Activated CD4-positive, alpha-beta T cell treated with anti-CD3 and anti-CD28 coated beads for 48 hours (primary cell): ENCODE measurements around the gene KRTAP2-4.
"Not testable (repeated sequence)": the region's sequence is repeated elsewhere in the genome, so short reads cannot be mapped to it uniquely, and the experiment has no call there.

Source experiments
- DNase-seq: peaks from one replicate; pipeline ENCODE4 v3.0.0-alpha.2; 2020

Gene KRTAP2-4

DNA sequence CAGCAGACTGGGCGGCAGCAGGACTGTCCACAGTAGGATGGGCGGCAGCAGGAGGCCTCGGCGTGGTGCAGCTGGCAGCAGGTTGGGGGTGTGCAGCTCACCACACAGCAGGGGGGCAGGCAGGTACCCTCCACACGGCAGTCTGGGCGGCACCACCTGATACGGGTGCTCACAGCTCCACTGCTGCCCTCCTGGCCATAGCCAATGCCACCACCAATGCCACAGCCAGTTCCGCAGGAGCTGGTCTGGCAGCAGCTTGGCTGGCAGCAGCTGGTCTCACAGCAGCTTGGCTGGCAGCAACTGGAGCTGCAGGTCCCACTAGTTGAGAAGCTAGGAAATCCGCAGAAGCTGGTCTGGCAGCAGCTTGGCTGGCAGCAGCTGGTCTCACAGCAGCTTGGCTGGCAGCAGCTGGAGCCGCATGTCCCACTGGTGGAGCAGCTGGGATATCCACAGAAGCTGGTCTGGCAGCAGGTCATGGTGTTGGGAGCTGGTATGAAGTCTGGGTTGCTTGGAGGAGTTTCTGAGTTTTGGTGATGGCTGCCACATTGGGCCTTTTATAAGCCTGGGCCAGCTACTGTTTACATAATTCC lies 31.2 kb downstream of the KRTAP2-4 start, which contains the start of gene KRTAP1-3:
KRTAP1-3 (minus strand) TSS at position 529 of the 590 bp plus-strand sequence; CDS start at position 476, 53 bp downstream.
- not testable (repeated sequence) for DNase-seq

DNA sequence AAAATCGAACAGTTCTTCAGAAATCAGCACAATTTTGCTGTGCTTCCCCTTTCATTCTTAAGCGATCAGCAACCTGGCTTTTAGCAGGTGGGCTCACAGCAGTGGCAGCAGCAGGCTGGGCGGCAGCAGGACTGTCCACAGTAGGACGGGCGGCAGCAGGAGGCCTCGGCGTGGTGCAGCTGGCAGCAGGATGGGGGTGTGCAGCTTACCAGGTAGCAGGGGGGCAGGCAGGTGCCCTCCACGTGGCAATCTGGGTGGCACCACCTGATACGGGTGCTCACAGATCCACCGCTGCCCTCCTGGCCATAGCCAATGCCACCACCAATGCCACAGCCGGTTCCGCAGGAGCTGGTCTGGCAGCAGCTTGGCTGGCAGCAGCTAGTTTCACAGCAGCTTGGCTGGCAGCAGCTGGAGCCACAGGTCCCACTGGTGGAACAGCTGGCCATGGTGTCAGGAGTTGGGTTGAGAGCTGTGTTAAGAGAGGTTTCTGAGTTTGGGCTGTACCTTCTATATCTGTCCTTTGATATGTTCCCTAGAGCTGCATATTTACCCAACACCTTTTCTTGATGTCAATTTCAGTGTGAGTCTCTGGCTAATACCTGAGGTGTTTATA lies 35.9 kb downstream of the KRTAP2-4 start, which contains the start of gene KRTAP1-4:
KRTAP1-4 (minus strand) TSS at position 563 of the 613 bp plus-strand sequence; CDS start at position 446, 117 bp downstream.
- no peak for DNase-seq

DNA sequence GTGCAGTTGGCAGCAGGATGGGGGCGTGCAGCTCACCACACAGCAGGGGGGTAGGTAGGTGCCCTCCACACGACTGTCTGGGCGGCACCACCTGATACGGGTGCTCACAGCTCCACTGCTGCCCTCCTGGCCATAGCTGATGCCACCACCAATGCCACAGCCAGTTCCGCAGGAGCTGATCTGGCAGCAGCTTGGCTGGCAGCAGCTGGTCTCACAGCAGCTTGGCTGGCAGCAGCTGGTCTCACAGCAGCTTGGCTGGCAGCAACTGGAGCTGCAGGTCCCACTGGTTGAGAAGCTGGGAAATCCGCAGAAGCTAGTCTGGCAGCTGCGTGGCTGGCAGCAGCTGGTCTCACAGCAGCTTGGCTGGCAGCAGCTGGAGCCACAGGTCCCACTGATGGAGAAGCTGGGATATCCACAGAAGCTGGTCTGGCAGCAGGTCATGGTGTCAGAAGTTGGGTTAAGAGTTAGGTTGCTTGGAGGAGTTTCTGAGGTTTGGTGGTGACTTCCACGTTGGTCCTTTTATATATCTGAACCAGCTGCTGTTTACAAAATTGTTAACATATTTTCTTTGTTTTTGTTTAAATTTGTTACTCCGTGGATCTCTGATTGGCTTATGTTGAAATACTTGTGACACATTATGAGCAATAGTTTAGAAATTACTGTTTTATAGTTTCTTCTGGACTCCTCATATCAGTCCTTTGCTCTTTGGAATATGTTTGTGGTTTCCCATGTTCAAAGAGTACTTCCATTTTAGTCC lies 38.8 kb downstream of the KRTAP2-4 start, which contains the start of gene KRTAP1-5:
KRTAP1-5 (minus strand) TSS at position 494 of the 757 bp plus-strand sequence; CDS start at position 441, 53 bp downstream.
- DNase-seq = no peak

DNA sequence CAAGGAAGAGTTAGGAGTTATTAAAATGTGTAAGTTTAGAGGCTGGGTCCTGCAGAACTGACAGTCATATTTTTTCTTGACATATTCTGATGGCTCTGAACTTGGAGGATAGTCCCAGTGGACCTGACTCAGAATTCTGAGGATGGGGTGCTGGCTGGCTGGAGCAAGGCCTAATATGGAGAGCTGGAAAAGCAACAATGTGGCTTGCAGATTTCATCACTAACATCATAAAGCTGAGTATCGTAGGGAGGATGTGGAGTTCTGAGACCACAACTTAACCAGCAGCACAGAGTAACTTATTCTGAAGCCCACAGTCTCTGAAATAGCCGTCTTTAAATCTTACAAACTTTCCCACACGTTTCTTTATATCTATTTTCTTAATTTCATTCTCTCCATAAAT lies 41.0 kb downstream of the KRTAP2-4 start:
- DNase-seq = no peak

DNA sequence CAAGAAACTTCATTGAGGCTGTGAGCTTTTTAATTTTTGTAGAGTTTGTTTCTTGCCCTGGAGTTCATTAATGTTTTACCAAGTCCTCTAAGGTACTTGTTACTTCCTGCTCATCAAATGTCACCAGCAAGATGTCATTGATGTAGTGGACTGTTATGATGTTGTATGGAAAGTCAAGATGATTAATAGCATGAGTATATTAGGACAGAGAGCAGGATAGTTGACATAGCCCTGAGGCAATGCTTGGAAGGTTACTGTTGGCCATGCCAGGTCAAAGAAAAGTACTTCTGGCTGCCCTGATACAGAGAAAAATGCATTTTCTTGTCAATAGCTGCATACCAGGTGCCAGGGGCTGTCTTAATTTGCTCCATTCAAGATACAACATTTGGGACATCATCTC lies 45.3 kb downstream of the KRTAP2-4 start:
- DNase-seq = no peak

DNA sequence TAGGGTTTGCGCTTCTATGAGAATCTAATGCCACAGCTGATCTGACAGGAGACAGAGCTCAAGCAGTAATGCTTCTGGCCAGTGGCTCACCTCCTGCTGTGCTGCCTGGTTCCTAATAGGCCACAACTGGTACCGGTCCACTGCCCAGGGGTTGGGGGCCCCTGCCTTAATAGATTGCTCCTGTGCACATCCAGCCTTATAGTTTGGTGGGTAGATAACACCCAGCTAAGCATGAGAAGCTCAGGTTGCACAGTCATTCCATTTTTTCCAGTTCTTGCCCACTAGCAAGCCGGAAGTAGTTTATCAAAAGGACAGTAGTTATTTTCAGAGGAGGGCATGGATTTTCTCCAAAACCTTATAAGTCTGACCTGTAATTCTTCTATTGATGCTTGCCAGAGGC lies 46.3 kb downstream of the KRTAP2-4 start:
- DNase-seq = no peak

DNA sequence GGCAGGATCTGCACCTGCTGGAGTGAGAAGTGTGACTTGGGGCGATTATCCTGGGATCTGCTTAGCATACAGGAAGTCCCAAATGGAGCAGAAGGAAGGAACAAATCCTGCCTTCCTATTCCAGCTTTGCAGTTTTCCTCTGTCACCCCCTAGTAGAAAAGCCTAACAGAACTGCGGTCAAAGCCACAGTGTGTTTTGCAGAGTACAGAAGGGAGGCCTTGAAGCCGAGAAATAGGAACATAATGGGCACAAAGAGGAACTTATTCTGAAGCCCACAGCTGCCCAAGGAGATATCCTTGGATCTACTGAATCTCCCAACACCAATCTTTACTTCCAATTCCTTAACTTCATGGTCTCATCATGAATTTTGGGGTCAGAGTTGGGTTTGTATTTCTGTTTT lies 47.1 kb downstream of the KRTAP2-4 start:
- DNase-seq = no peak

DNA sequence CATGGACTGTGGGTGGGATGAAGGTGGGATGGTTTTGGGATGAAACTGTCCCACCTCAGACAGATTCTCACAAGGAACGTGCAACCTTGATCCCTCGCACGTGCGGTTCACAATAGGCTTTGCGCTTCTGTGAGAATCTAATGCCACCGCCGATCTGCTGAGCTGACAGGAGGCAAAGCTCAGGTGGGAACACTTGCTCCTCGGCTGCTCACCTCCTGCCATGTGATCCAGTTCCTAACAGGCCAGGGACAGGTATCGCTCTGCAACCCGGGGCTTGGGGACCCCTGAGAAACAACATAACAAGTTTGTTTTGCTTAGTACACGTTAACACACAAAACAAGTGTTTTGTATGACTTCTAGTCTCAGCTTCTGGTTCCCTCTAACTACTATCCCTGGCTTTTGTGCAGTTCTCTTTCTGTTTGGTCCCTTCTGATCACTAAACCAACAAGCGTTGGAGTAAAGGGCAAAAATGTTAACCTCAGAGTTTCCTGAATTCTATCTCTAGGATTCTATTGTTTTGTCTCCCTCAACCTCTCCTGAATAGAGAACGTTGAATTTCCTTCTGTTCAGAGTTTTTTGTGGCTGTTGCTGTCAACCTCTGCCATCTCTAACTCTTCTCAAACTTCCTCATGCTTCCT lies 49.0 kb downstream of the KRTAP2-4 start:
- no peak for DNase-seq

DNA sequence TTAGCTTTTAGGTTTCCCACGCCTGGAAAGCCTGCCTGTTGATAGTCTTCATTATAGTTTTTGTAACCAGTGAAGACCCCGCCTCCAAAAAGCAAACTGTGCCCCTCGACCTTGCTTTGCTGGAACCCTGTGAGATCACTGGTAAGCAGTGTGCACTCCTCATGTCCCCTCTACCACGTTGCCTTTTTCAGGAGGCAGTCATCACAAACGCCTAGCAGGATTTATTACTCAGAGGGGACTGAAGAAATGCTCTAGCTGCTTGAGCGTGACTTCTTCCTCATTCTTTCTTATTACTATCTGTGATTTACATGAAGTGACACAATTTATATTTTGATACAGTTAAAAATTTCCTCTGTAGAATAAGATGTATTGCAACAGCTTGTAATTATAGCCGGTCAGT lies 50.2 kb downstream of the KRTAP2-4 start:
- DNase-seq = no peak
